BE2C (cell line): ENCODE data around the gene CYSLTR2.

Experiments used
- DNase-seq: peaks from one replicate; pipeline ENCODE4 v3.0.0-alpha.2; 2020
- H3K27me3 ChIP-seq: fragments of 250-450 bp; sonication (Bioruptor Pico); 2 replicates; pipeline ENCODE4 v1.5.1; 2020; ENCODE audit warnings: mild to moderate bottlenecking
- H3K36me3 ChIP-seq: fragments of 250-450 bp; sonication (Bioruptor Pico); 2 replicates; pipeline ENCODE4 v1.5.1; 2020; ENCODE audit warnings: mild to moderate bottlenecking
- H3K4me1 ChIP-seq: fragments of 250-450 bp; sonication (Bioruptor Pico); 2 replicates; pipeline ENCODE4 v1.5.1; 2020
- H3K4me3 ChIP-seq: 2 replicates; pipeline ENCODE4 v1.5.1; 2011; ENCODE audit warnings: low read depth, low read length
- H3K9me3 ChIP-seq: fragments of 250-450 bp; sonication (Bioruptor Pico); 2 replicates; pipeline ENCODE4 v1.5.1; 2020
- TF ChIP-seq, protein P1 (sequence below): IDR thresholded peaks from 2 replicates; pipeline ENCODE4 v1.5.1; 2012; ENCODE audit warnings: mild to moderate bottlenecking, low read depth, low read length

The CYSLTR2 gene

GRCh38 chr13:48739386-48739964, 85.7 kb downstream of the CYSLTR2 start:
- no peak for DNase-seq
- no peaks in the 10 kb centered on the region for H3K27me3 ChIP-seq
- no peak overlapping the region for H3K4me3 ChIP-seq
- H3K36me3 ChIP-seq = no peaks in the 10 kb centered on the region
- H3K4me1 ChIP-seq = peaks cover 22% of the 10 kb centered on the region
- TF ChIP-seq, protein P1, sequence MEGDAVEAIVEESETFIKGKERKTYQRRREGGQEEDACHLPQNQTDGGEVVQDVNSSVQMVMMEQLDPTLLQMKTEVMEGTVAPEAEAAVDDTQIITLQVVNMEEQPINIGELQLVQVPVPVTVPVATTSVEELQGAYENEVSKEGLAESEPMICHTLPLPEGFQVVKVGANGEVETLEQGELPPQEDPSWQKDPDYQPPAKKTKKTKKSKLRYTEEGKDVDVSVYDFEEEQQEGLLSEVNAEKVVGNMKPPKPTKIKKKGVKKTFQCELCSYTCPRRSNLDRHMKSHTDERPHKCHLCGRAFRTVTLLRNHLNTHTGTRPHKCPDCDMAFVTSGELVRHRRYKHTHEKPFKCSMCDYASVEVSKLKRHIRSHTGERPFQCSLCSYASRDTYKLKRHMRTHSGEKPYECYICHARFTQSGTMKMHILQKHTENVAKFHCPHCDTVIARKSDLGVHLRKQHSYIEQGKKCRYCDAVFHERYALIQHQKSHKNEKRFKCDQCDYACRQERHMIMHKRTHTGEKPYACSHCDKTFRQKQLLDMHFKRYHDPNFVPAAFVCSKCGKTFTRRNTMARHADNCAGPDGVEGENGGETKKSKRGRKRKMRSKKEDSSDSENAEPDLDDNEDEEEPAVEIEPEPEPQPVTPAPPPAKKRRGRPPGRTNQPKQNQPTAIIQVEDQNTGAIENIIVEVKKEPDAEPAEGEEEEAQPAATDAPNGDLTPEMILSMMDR = no peak
- peaks cover 3% of the 10 kb centered on the region; the same call in 1 of the 2 replicates for H3K9me3 ChIP-seq

GRCh38 chr13:48741377-48741776, 87.6 kb downstream of the CYSLTR2 start:
- TF ChIP-seq, protein P1 = no peak
- peaks cover 3% of the 10 kb centered on the region; the same call in 1 of the 2 replicates for H3K9me3 ChIP-seq
- no peak overlapping the region for H3K4me3 ChIP-seq
- no peaks in the 10 kb centered on the region for H3K36me3 ChIP-seq
- H3K27me3 ChIP-seq = no peaks in the 10 kb centered on the region
- H3K4me1 ChIP-seq = peaks cover 22% of the 10 kb centered on the region
- DNase-seq = no peak

DNA sequence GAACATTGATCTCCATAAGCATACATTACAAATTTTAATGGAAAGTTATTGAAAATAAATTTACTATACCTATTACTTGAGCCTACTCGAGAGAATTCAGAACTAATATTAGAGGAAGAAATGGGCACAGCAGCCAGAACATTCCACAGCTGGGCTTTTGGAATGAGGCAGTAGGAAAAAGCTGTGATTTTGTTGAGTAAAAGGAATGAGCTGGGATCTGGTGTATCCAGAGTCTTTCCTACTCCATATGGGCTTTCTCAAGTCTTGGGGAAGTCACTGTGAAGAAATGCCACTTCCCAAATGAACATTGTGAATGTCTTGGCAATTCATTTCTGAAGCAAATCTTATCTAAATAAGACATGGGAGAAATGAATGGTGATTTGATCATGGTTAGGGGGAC, 93.1 kb downstream of the CYSLTR2 start:
- Histone ChIP-seq H3K4me3 (no peak overlapping the region), H3K4me1 (peaks cover 6% of the 10 kb centered on the region), H3K27me3 (no peaks in the 10 kb centered on the region), H3K36me3 (no peaks in the 10 kb centered on the region), H3K9me3 (peaks cover 3% of the 10 kb centered on the region; the same call in 1 of the 2 replicates)
- no peak for DNase-seq
- TF ChIP-seq, protein P1 = no peak

DNA sequence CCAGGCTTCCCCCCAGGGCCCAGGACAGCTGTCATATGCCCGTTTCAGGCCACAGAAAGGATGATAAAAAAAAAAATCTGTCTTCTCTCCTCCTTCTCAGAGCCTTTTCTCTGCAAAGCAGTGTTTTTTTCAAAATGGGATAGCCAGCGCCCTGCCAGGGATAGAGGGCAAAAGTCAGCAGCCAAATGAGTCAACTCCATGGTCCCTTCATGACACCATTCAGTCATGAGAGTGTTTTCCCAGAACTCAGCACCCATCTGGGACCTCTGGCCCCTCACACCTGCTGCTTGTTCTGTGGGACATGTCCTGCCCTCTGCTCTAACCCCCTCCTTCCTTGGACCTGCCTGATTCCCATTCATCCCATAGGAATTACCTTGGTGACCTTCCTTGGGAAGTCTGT, 95.0 kb downstream of the CYSLTR2 start:
- H3K4me1 ChIP-seq = peaks cover 6% of the 10 kb centered on the region; the same call in 1 of the 2 replicates
- H3K36me3 ChIP-seq = no peaks in the 10 kb centered on the region
- DNase-seq = no peak
- no peak overlapping the region for H3K4me3 ChIP-seq
- H3K9me3 ChIP-seq = no peaks in the 10 kb centered on the region
- H3K27me3 ChIP-seq = no peaks in the 10 kb centered on the region
- TF ChIP-seq, protein P1 = no peak

DNA sequence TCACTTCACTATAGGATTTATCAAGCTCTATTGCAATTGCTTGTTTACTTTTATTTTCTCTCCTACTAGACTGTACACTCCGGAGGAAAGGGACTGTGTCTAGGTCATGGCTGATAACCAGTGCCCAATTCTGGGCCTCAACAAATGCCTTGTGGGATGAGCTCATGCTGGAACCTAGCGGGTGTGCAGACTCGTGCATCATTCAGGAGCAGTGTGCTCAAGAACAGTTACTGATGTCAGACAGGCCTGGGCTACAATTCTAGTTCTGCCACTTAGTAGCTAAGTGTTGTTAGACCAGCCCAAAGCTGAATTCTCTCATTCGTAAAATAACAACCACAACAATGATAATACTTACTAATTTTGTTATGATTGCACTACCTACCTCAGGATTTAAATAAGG, 95.4 kb downstream of the CYSLTR2 start:
- Histone ChIP-seq H3K9me3 (no peaks in the 10 kb centered on the region), H3K36me3 (no peaks in the 10 kb centered on the region), H3K4me3 (no peak overlapping the region), H3K4me1 (peaks cover 6% of the 10 kb centered on the region; the same call in 1 of the 2 replicates), H3K27me3 (no peaks in the 10 kb centered on the region)
- TF ChIP-seq, protein P1 = no peak
- DNase-seq = no peak

DNA sequence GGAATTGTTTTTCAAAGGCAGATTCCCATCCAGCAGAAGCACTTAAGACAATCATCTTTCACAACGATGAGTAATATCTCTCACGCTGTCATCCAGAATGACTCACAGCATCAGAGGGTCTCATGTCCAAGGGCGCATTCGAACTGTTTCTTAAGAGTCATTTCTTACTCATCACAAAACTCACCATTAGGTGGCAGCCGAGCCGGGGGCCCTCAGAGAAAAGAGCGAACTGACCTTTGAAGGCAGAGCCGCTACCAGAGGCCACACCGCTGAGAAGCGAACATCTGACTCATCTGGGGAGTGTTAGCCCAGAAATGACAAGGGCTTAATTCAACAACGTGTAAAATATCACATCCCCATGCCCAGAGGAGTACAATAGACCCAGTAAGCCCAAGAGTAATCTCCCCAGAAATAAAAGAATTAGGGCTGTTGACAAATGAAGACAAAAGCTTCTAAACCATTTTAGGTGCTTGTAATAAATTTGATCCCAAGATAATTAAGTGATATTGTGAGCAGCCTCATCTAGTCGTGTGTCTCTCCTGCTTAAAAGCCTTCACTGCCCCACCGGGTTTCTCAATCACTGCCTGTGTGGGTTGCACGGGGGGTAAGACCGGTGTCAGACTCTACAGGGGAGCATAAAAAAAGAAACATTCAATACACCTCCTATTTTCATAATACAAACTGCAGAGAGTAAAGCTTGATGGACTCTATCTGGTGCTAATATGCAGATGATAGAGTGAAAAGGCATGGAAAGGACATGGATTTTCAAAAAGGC, 96.2 kb downstream of the CYSLTR2 start:
- Histone ChIP-seq H3K36me3 (no peaks in the 10 kb centered on the region), H3K4me1 (peaks cover 6% of the 10 kb centered on the region; the same call in 1 of the 2 replicates), H3K27me3 (no peaks in the 10 kb centered on the region), H3K4me3 (no peak overlapping the region), H3K9me3 (no peaks in the 10 kb centered on the region)
- TF ChIP-seq, protein P1 = peak; percentile 72
- DNase-seq = peak; percentile 75
